Vagina (tissue), 2 donors: ENCODE results near the gene FBP1. TPM values are rescaled to one million over a fixed set of nuclear protein-coding genes. Genes with fewer than 3 reads are reported as not detected.
"Not testable (repeated sequence)": the region's sequence is repeated elsewhere in the genome, so short reads cannot be mapped to it uniquely, and the experiment has no call there.

Source experiments
- DNase-seq, 2 donors: peaks; one replicate each; pipeline ENCODE4 v3.0.0-alpha.2; 2017; ENCODE audit errors: extremely low spot score in 2 of 2
- H3K27ac ChIP-seq: fragments of 200-600 bp; sonication (generic); one replicate; pipeline ENCODE4 v1.5.1; 2019
- H3K27me3 ChIP-seq: fragments of 200-600 bp; sonication (generic); one replicate; pipeline ENCODE4 v1.5.1; 2019
- H3K36me3 ChIP-seq, 2 donors: fragments of 200-600 bp; sonication (generic); one replicate each; pipeline ENCODE4 v1.5.1; 2017 to 2019
- H3K4me1 ChIP-seq: fragments of 200-600 bp; sonication (generic); one replicate; pipeline ENCODE4 v1.5.1; 2019
- H3K4me3 ChIP-seq, 2 donors: fragments of 200-600 bp; sonication (generic); 1 replicate in 1 of 2; 2 replicates in 1 of 2; pipeline ENCODE4 v1.5.1; 2016 to 2019
- H3K9me3 ChIP-seq: fragments of 200-600 bp; sonication (generic); one replicate; pipeline ENCODE4 v1.5.1; 2019
- POLR2A ChIP-seq, 2 donors: fragments of 450-650 bp; IDR thresholded peaks; one replicate each; pipeline ENCODE4 v1.6.1; 2017; ENCODE audit warnings: antibody characterized with exemption in 2 of 2, mild to moderate bottlenecking in 2 of 2, moderate library complexity in 2 of 2
- POLR2AphosphoS5 ChIP-seq, 2 donors: sonication (generic); formaldehyde crosslinking; IDR thresholded peaks; one replicate each; pipeline ENCODE4 v1.9.0; 2017; ENCODE audit warnings: antibody characterized with exemption in 2 of 2, mild to moderate bottlenecking in 2 of 2, low read depth in 1 of 2; ENCODE audit not compliant: insufficient read depth in 1 of 2
- intact Hi-C: fragments of 100-400 bp; cut with DNase I; formaldehyde crosslinking; loops from one replicate; pipeline ENCODE4 v1.15.1; 2023
- total RNA-seq: library from RNA; depleted of rRNA; stranded (reverse); fragments of >200 nt; gene quantifications from one replicate; pipeline ENCODE4 v1.2.3, GENCODE V29; 2016
- TF ChIP-seq, protein P1 (sequence below), 3 experiments: fragments of 450-650 bp in 2 of 3; fragments of 200-600 bp in 1 of 3; sonication (generic) in 1 of 3; IDR thresholded peaks; one replicate each; pipeline ENCODE4 v1.5.1; 2017 to 2019; ENCODE audit warnings: antibody characterized with exemption in 3 of 3, mild to moderate bottlenecking in 2 of 3, moderate library complexity in 2 of 3

FBP1 gene
- total RNA-seq, 1 donor from 2014 or later = 1.7 TPM

DNA sequence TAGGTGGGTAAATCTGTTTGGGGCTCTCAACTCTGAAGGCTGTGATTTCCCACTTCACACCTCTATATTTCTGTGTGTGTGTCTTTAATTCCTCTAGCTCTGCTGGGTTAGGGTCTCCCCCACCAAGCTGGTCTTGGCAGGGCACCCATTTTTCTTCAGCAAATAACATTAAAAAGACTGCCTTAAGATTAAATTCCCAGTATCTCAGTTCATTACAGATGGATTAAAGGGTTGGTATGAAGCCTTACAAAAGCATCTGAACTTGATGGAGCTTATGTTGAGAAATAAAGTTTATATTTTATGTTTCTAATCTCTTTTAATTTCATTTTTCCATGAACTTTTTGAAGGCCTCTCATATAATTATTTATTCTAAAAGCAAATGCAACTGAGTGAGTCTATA, 72.8 kb downstream of the FBP1 start:
- TF ChIP-seq POLR2A (IDR thresholded peaks at IDR 0.05) = no peak
- TF ChIP-seq POLR2AphosphoS5 (IDR thresholded peaks at IDR 0.05; ENCODE audit: insufficient read depth in 1 of 2, low read depth in 1 of 2) = no peak
- TF ChIP-seq, protein P1, sequence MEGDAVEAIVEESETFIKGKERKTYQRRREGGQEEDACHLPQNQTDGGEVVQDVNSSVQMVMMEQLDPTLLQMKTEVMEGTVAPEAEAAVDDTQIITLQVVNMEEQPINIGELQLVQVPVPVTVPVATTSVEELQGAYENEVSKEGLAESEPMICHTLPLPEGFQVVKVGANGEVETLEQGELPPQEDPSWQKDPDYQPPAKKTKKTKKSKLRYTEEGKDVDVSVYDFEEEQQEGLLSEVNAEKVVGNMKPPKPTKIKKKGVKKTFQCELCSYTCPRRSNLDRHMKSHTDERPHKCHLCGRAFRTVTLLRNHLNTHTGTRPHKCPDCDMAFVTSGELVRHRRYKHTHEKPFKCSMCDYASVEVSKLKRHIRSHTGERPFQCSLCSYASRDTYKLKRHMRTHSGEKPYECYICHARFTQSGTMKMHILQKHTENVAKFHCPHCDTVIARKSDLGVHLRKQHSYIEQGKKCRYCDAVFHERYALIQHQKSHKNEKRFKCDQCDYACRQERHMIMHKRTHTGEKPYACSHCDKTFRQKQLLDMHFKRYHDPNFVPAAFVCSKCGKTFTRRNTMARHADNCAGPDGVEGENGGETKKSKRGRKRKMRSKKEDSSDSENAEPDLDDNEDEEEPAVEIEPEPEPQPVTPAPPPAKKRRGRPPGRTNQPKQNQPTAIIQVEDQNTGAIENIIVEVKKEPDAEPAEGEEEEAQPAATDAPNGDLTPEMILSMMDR (IDR thresholded peaks at IDR 0.05) = no peak
- Histone ChIP-seq H3K4me3 (no peak overlapping the region), H3K4me1 (no peaks in the 10 kb centered on the region), H3K27ac (no peak overlapping the region), H3K36me3 (no peaks in the 10 kb centered on the region), H3K9me3 (no peaks in the 10 kb centered on the region), H3K27me3 (no peaks in the 10 kb centered on the region)
- no peak for DNase-seq
- intact Hi-C loops = no loop called here

DNA sequence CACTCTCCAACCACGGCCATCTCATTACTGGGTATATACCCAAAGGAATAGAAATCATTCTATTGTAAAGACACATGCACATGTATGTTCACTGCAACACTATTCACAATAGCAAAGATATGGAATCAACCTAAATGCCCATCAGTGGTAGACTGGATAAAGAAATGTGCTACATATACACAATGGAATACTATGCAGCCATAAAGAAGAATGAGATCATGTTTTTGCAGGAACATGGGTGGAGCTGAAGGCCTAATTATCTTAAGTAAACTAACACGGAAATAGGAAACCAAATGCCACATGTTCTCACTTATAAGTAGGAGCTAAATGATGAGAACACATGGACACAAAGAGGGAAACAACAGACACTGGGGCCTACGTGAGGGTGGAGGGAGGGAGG, 75.0 kb downstream of the FBP1 start:
- DNase-seq, H3K27ac ChIP-seq, H3K4me3 ChIP-seq, H3K9me3 ChIP-seq, H3K27me3 ChIP-seq, intact Hi-C loops, H3K4me1 ChIP-seq, H3K36me3 ChIP-seq: not testable (repeated sequence)

DNA sequence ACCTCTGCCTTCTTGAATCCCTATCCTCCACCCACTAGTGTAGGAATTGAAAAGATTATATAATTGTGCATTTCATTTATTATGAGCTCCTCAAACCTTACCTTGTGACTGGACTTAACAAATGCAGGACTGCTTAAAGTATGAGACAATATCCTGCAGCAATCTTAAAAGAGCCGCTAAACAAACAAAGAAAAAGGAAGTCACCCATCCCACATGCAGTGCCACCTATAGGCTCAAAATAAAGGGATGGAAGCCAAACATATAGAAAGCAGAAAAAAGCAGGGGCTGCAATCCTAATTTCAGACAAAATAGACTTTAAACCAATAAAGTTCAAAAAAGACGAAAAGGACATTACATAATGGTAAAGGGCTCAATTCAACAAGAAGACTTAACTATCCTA, 75.8 kb downstream of the FBP1 start:
- Histone ChIP-seq H3K4me1 (no peaks in the 10 kb centered on the region), H3K36me3 (no peaks in the 10 kb centered on the region), H3K4me3 (no peak overlapping the region), H3K27ac (no peak overlapping the region), H3K27me3 (no peaks in the 10 kb centered on the region), H3K9me3 (no peaks in the 10 kb centered on the region)
- TF ChIP-seq, protein P1 (IDR thresholded peaks at IDR 0.05) = no peak
- no peak for TF ChIP-seq POLR2AphosphoS5 (IDR thresholded peaks at IDR 0.05; ENCODE audit: insufficient read depth in 1 of 2, low read depth in 1 of 2)
- no peak for TF ChIP-seq POLR2A (IDR thresholded peaks at IDR 0.05)
- intact Hi-C loops = no loop called here
- no peak for DNase-seq

DNA sequence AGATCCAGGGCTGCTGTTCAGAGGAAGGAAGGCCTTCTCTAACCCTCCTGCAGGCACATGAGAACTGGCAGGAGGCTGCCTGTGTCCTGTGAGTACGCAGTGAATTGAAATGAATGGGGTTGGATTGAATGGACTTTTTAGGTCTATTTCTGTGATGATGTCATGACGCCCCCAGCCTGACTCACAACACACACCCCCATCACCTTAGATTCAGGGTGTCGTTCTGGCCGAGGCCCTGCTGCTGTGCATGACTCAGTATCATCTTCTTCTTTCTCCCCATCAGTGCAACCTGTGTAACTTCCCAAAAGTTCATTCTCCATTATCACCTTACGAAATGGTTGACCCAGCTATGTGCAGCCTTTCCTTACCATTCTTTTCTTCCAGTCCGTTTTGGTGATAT, 79.1 kb downstream of the FBP1 start:
- Histone ChIP-seq H3K4me1 (no peaks in the 10 kb centered on the region), H3K9me3 (no peaks in the 10 kb centered on the region), H3K4me3 (no peak overlapping the region), H3K27me3 (no peaks in the 10 kb centered on the region), H3K36me3 (no peaks in the 10 kb centered on the region), H3K27ac (no peak overlapping the region)
- intact Hi-C loops = no loop called here
- DNase-seq = no peak
- TF ChIP-seq, protein P1 (IDR thresholded peaks at IDR 0.05) = no peak
- no peak for TF ChIP-seq POLR2A (IDR thresholded peaks at IDR 0.05)
- no peak for TF ChIP-seq POLR2AphosphoS5 (IDR thresholded peaks at IDR 0.05; ENCODE audit: insufficient read depth in 1 of 2, low read depth in 1 of 2)

DNA sequence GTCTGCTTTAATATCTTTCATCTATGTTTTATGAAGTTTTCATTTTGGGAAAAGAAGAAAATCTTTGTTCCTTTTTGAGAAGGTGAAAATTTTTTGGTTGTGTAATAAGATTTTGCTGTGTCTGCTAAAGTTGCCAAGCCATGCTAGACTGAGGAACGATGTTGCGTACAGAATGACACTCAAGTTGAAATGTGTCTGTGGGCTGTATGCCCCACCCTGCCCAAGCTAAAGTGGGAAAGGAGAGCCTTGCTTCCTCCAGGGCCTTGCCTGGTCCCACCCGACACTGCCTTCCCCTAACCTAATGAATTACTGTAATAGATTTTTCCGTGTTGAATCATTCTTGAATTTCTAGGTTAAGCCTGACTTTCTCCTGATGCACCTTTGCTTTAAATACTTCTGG, 81.9 kb downstream of the FBP1 start:
- DNase-seq = no peak
- no peak overlapping the region for H3K27ac ChIP-seq
- intact Hi-C loops = no loop called here
- no peaks in the 10 kb centered on the region for H3K36me3 ChIP-seq
- TF ChIP-seq, protein P1 (IDR thresholded peaks at IDR 0.05) = no peak
- no peak for TF ChIP-seq POLR2A (IDR thresholded peaks at IDR 0.05)
- TF ChIP-seq POLR2AphosphoS5 (IDR thresholded peaks at IDR 0.05; ENCODE audit: insufficient read depth in 1 of 2, low read depth in 1 of 2) = no peak
- no peaks in the 10 kb centered on the region for H3K27me3 ChIP-seq
- H3K9me3 ChIP-seq = no peaks in the 10 kb centered on the region
- no peaks in the 10 kb centered on the region for H3K4me1 ChIP-seq
- no peak overlapping the region for H3K4me3 ChIP-seq
